NCI-H82 treated with DMSO at 0.1 percent for 48 hours (cell line): ENCODE measurements around the gene NCKAP1.
"Not testable (repeated sequence)": the region's sequence is repeated elsewhere in the genome, so short reads cannot be mapped to it uniquely, and the experiment has no call there.

Experiments
- DNase-seq: peaks from one replicate; lab custom pipeline; 2025; ENCODE audit not compliant: unreplicated experiment; lab: John Stamatoyannopoulos, UW

Gene NCKAP1

DNA sequence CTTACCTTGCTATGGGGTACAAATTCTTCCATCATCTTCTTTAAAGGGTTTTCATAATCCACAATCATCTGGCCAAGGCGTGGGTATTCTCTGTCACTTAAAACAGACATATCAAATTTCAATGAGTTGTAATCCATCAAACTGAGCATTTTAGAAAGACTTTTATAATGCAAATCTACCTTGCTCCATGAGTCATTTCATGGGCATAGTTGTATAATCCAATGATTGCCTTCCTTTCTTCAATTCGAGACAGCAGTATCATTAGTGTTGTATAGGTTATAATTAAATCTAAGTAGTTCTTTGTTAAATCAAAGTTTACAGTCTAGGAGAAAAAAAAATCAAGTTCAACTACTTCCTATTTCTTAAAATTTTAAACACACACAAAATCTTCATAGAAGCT, 36.3 kb downstream of the NCKAP1 start:
- DNase-seq, result no peak

DNA sequence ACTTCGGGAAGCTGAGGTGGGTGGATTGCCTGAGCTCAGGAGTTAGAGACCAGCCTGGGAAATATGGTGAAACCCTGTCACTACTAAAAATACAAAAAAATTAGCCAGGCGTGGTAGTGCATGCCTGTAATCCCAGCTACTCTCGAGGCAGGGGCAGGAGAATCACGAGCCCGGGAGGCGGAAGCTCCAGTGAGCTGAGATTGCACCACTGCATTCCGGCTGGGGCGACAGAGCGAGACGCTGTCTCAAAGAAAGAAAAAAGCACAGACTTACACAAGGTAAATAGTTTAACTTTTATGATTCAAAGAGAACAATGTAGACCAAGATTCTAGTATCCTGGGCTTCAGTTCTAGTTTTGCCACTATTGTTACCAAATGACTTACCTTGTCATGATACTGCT, 37.4 kb downstream of the NCKAP1 start:
- DNase-seq, result no peak

- DNase-seq, result no peak
Observed at GRCh38 chr2:182999348-183000028, 38.8 kb downstream of the NCKAP1 start.

- no peak for DNase-seq
Observed at GRCh38 chr2:182994228-182994912, 43.9 kb downstream of the NCKAP1 start.

DNA sequence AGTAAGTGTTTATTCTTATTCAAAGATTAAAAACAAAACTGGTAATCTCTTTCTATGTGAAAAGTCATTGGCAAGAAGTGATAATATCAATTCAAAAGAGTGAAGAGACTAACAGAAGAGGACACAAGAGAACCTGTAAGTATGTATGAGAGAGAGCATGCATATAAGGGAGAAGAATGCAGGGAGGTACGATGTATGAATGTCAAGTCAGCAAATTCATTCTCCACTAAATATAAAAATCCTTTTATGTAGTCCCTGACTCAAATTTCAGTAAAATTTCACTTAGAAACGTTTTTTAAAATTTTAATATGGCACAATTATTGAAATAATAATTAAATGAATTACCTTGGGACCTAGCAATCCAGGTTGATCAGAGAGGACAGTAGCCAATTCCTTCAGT, 55.3 kb downstream of the NCKAP1 start:
- DNase-seq, result no peak

DNA sequence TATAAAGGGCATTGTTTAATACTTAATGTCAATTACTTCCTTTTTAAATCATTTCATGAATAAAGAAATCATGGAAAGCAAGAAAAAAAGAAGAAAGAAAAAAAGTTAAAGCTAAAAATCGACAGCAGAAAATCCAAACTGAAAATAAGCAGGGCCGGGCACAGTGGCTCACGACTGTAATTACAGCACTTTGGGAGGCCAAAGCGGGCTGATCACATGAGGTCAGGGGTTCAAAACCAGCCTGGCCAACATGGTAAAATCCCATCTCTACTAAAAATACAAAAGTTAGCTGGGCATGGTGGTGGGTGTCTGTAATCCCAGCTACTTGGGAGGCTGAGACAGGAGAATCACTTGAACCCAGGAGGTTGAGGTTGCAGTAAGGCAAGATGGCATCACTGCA, 56.8 kb downstream of the NCKAP1 start:
- not testable (repeated sequence) for DNase-seq

- no peak for DNase-seq
Observed at GRCh38 chr2:182980652-182981051, 57.6 kb downstream of the NCKAP1 start.

- DNase-seq, result peak; percentile 65
Observed at GRCh38 chr2:182980115-182980514, 58.1 kb downstream of the NCKAP1 start.

DNA sequence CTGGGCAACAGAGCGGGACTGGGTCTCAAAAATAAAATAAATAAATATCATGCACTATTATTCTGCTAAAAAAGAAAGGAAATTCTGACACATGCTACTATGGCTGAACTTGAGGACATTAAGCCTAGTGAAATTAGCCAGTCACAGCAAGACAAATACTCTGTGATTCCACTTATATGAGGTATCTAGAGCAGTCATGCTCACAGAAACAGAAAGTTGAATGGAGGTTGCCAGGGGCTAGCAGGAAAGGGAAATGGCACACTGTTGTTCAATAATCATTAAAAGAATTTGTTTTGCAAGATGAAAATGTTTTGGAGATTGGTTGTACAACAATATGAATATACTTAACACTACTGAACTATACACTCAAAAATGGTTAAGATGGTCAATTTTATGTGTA, 60.8 kb downstream of the NCKAP1 start:
- no peak for DNase-seq

DNA sequence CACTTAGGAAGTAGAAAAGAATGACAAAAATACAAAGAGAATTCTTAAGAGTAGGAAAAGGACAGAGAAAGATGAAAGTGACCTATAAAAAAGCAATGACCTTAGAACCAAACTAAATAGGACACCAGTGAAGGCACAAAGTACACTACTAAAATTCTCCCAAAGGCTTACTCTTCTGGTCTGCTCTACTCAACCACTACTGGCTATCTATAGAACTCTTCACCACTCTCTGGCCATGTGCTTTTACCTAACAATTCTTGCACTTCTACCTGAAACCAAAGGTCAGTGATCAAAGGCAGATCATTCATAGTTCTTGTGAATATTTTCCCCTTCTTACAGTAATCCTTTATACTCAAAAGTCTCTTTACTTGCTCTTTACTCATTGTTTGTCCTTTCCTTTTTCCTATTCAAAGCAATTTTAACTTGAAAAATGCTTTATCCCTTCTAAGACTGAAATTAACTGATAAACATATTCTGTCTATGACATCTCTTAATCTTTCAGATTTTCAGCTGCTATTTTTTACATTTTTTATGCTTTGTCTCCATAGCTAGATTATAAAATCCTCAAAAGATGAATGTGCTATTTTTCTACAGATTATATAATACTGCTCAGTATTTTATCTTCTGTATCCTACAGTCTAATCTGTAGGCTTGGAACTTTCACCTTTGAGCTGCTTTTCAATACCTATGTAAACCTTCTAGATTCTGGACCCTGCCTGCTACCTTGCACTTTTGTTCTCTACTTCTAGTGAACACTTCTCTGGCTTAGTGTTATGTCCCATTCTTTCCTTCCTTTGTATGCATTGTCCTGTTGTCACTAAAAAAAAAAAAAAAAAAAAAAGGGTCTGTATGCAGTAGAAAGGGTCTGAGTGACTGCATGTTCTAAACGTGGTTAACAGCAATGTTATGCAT, 64.6 kb downstream of the NCKAP1 start:
- no peak for DNase-seq

- no peak for DNase-seq
Observed at GRCh38 chr2:182972548-182972942, 65.7 kb downstream of the NCKAP1 start.

DNA sequence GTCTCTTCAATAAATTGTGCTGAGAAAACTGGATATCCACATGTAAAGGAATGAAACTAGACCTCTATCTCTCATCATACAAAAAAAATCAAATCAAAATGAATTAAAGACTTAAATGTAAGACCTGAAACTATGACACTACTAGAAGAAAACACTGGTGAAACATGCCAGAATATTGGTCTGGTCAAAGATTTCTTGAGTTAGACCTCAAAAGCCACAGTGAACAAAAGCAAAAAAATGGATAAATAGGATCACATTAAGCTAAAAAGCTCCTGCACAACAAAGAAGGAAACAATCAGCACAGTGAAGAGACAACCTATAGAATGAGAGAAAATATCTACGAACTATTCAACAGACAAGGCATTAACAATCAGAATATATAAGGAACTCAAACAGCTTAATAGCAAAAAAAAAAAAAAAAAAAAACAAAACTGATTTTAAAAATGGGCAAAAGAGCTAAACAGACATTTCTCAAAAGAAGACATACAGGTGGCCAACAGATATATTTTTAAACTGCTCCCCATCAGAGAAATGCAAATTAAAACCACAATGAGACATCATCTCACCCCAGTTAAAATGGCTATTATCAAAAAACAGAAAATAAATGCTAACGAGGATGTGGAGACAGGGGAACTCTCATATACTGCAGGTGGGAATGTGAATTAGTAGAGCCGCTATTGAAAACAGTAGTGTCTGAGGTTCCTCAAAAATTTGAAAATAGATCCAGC, 66.3 kb downstream of the NCKAP1 start:
- DNase-seq, result no peak

GRCh38 chr2:182970486-182970885, 67.8 kb downstream of the NCKAP1 start:
- DNase-seq, result no peak

GRCh38 chr2:182968493-182968892, 69.8 kb downstream of the NCKAP1 start:
- DNase-seq, result no peak

DNA sequence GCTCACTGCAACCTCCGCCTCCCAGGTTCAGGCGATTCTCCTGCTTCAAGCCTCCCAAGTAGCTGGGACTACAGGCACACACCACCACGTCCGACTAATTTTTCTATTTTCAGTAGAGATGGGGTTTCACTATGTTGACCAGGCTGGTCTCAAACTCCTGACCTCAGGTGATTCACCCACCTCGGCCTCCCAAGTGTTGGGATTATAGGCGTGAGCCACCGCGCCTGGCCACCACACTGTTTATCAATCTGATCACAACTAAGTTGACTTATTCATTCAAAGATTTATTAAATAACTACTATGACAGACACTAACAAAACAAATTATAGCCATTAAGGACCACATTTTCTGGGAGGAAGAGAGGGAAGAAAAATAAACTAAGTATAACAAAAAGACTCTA, 71.9 kb downstream of the NCKAP1 start:
- not testable (repeated sequence) for DNase-seq

- DNase-seq, result no peak
Observed at GRCh38 chr2:182962641-182963040, 75.6 kb downstream of the NCKAP1 start.

- not testable (repeated sequence) for DNase-seq
Observed at GRCh38 chr2:182960869-182961268, 77.4 kb downstream of the NCKAP1 start.

GRCh38 chr2:182954789-182955188, 83.5 kb downstream of the NCKAP1 start:
- DNase-seq, result no peak

- no peak for DNase-seq
Observed at GRCh38 chr2:182952741-182953450, 85.4 kb downstream of the NCKAP1 start.

DNA sequence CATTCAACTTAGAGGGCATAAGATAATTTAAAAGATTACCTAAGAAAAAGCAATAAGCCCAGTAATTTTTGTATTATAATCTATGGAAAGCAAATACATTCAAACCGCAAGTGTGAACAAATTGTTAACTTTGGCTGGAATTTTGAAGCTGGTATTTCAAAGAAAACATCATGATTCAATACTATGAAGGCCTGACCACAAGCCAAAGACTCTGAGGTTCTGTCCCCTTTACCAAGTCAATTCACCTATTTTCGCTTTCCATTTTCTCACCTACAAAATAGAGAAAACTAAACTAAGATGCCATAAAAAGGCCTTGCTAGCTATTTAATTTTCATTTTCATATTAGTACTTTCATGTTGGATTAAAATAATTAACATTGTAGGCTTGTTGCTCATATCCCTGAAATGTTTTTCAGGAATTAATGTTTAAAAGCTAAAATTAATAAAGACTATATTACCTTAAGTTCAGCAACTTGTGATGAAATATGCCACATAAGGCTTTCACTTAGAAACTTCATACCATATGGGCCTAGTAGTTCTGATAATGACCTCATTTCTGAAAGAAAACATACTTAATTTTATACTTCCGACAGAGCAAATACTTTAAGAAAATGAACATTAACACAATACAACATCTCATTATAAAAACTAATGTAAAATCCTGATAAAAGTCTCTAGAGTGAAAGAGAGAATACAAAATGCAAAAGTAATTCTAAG, 86.2 kb downstream of the NCKAP1 start:
- no peak for DNase-seq
